CD4-positive, alpha-beta T cell (primary cell): ENCODE data around the gene PI4KA. TPM values are rescaled to one million over a fixed set of nuclear protein-coding genes. Genes with fewer than 3 reads are reported as not detected.

ENCODE experiments used
- ATAC-seq: fragments of 200-7000 bp; cut with Tn5 transposase; one replicate; pipeline ENCODE4 v1.10.0; 2022; ENCODE audit warnings: mild to moderate bottlenecking; ENCODE audit not compliant: poor library complexity
- CTCF ChIA-PET: fragments of 350-600 bp; sonication (Branson Sonifier 250); formaldehyde crosslinking; loops from one replicate; lab custom pipeline; 2021; ENCODE audit warnings: antibody characterized with exemption, inconsistent platforms; lab: Charles Lee
- POLR2A ChIA-PET: fragments of 350-600 bp; sonication (Branson Sonifier 250); formaldehyde crosslinking; loops from one replicate; lab custom pipeline; 2021; ENCODE audit warnings: antibody characterized with exemption, inconsistent platforms; lab: Charles Lee
- DNase-seq, 14 experiments: peaks; one replicate each; pipeline ENCODE4 v3.0.0-alpha.2; 2013 to 2020; ENCODE audit warnings: mixed read lengths in 2 of 14
- H3K27ac ChIP-seq, 2 donors: one replicate each; pipeline versions ENCODE4 v1.5.1 to v1.7.0; 2013; ENCODE audit warnings: low read length in 2 of 2, low read depth in 1 of 2, mild to moderate bottlenecking in 1 of 2
- H3K27me3 ChIP-seq, 2 experiments: 1 replicate in 1 of 2; 2 replicates in 1 of 2; pipeline versions ENCODE4 v1.6.1 to v1.7.0; 2013; ENCODE audit warnings: low read length in 2 of 2, control low read depth in 1 of 2, mild to moderate bottlenecking in 1 of 2, moderate library complexity in 1 of 2; ENCODE audit not compliant: insufficient read depth in 2 of 2, control insufficient read depth in 1 of 2
- H3K36me3 ChIP-seq: one replicate; pipeline ENCODE4 v1.6.1; 2013; ENCODE audit warnings: low read length, control low read depth; ENCODE audit not compliant: insufficient read depth
- H3K4me1 ChIP-seq: one replicate; pipeline ENCODE4 v1.6.1; 2013; ENCODE audit warnings: low read length, control low read depth; ENCODE audit not compliant: insufficient read depth
- H3K4me3 ChIP-seq: one replicate; pipeline ENCODE4 v1.5.1; 2013; ENCODE audit warnings: mild to moderate bottlenecking, low read length, moderate library complexity
- H3K9me3 ChIP-seq, 2 experiments: 1 replicate in 1 of 2; 2 replicates in 1 of 2; pipeline versions ENCODE4 v1.6.1 to v1.7.0; 2013; ENCODE audit warnings: low read length in 2 of 2, mild to moderate bottlenecking in 2 of 2, control low read depth in 1 of 2, moderate library complexity in 1 of 2; ENCODE audit not compliant: control insufficient read depth in 1 of 2, insufficient read depth in 1 of 2
- H3K27ac Mint-ChIP-seq: one replicate; pipeline ENCODE4 v1.8.0; 2020; ENCODE audit warnings: mixed read lengths
- H3K27me3 Mint-ChIP-seq: one replicate; pipeline ENCODE4 v1.8.0; 2021; ENCODE audit warnings: mixed read lengths
- H3K36me3 Mint-ChIP-seq: one replicate; pipeline ENCODE4 v1.8.0; 2021; ENCODE audit warnings: low read depth, mixed read lengths
- H3K4me1 Mint-ChIP-seq: one replicate; pipeline ENCODE4 v1.8.0; 2021; ENCODE audit warnings: low read depth, mixed read lengths
- H3K4me3 Mint-ChIP-seq: one replicate; pipeline ENCODE4 v1.8.0; 2020; ENCODE audit warnings: mild to moderate bottlenecking, mixed read lengths
- H3K9me3 Mint-ChIP-seq: one replicate; pipeline ENCODE4 v1.8.0; 2020; ENCODE audit warnings: mixed read lengths
- intact Hi-C, 2 experiments: fragments of 100-400 bp; cut with DNase I in 1 of 2; cut with micrococcal nuclease in 1 of 2; formaldehyde crosslinking; loops; one replicate each; pipeline versions ENCODE4 v1.15.1 to v1.9.0; 2023 to 2025; cut with DNase I, micrococcal nuclease
- total RNA-seq, 174 experiments: library from RNA in 2 of 174; stranded (reverse) in 2 of 174; gene quantifications; one replicate each; pipeline ENCODE4 v1.2.3 and lab custom pipeline; 2021 to 2026
- TF ChIP-seq, protein P1 (sequence below): fragments of 200-600 bp; IDR thresholded peaks from one replicate; pipeline ENCODE4 v1.8.0; 2022; ENCODE audit warnings: antibody characterized with exemption, mild to moderate bottlenecking

PI4KA gene
- total RNA-seq, 2 experiments from 2014 or later = 137 to 146 TPM

GRCh38 chr22:20729194-20729593, 129.4 kb downstream of the PI4KA start:
- H3K4me1 Mint-ChIP-seq = no peaks in the 10 kb centered on the region
- Histone ChIP-seq H3K27me3 (no peaks in the 10 kb centered on the region), H3K4me1 (no peaks in the 10 kb centered on the region), H3K27ac (no peak overlapping the region), H3K4me3 (no peak overlapping the region), H3K9me3 (no peaks in the 10 kb centered on the region), H3K36me3 (peaks cover 56% of the 10 kb centered on the region)
- no peaks in the 10 kb centered on the region for H3K9me3 Mint-ChIP-seq
- H3K27ac Mint-ChIP-seq = no peak overlapping the region
- CTCF ChIA-PET = no interaction called here
- peaks cover 56% of the 10 kb centered on the region for H3K36me3 Mint-ChIP-seq
- ATAC-seq (no peak), DNase-seq (no peak)
- H3K4me3 Mint-ChIP-seq = no peak overlapping the region
- H3K27me3 Mint-ChIP-seq = no peaks in the 10 kb centered on the region
- intact Hi-C loops = no loop called here
- TF ChIP-seq, protein P1, sequence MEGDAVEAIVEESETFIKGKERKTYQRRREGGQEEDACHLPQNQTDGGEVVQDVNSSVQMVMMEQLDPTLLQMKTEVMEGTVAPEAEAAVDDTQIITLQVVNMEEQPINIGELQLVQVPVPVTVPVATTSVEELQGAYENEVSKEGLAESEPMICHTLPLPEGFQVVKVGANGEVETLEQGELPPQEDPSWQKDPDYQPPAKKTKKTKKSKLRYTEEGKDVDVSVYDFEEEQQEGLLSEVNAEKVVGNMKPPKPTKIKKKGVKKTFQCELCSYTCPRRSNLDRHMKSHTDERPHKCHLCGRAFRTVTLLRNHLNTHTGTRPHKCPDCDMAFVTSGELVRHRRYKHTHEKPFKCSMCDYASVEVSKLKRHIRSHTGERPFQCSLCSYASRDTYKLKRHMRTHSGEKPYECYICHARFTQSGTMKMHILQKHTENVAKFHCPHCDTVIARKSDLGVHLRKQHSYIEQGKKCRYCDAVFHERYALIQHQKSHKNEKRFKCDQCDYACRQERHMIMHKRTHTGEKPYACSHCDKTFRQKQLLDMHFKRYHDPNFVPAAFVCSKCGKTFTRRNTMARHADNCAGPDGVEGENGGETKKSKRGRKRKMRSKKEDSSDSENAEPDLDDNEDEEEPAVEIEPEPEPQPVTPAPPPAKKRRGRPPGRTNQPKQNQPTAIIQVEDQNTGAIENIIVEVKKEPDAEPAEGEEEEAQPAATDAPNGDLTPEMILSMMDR = no peak
- POLR2A ChIA-PET = no interaction called here

DNA sequence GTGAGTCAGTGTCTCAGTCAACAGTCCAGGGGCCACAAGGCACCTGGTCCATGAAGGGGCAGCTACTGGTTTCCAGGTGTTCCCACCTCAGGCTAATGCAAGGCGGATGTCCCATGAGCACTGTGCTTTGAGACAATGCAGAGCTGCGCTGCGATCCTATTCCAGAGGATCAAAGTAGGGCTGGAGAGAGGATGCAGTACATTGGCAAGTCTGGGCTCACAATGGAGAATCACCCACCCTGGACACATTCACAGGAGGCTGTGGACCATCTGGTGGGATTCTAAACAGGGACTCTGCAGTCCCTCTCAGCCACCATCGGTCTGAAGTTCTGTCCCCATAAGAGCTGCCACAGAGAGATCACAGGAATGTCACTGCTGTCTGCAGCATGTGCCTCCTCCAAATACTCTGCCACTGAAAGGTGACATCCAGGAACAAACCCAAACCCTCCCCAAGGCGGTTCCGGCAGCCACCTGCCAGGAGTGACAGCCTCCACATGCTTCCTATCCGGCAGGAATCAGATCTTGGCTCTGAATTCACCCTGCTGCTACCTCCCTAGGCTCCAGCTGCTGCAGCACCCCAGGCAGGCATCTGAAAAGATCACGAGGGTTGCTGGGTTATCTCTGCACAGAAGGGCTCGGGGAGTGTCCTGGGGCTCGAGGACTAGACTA, 130.0 kb downstream of the PI4KA start:
- H3K4me1 ChIP-seq = no peaks in the 10 kb centered on the region
- H3K27me3 ChIP-seq = no peaks in the 10 kb centered on the region
- Mint-ChIP-seq H3K27me3 (no peaks in the 10 kb centered on the region), H3K4me1 (no peaks in the 10 kb centered on the region), H3K36me3 (peaks cover 56% of the 10 kb centered on the region), H3K27ac (no peak overlapping the region), H3K9me3 (no peaks in the 10 kb centered on the region), H3K4me3 (no peak overlapping the region)
- H3K9me3 ChIP-seq = no peaks in the 10 kb centered on the region
- CTCF ChIA-PET = no interaction called here
- no peak overlapping the region for H3K27ac ChIP-seq
- intact Hi-C loops = no loop called here
- ATAC-seq (no peak), DNase-seq (no peak)
- POLR2A ChIA-PET = no interaction called here
- peaks cover 56% of the 10 kb centered on the region for H3K36me3 ChIP-seq
- TF ChIP-seq, protein P1 = no peak
- no peak overlapping the region for H3K4me3 ChIP-seq

DNA sequence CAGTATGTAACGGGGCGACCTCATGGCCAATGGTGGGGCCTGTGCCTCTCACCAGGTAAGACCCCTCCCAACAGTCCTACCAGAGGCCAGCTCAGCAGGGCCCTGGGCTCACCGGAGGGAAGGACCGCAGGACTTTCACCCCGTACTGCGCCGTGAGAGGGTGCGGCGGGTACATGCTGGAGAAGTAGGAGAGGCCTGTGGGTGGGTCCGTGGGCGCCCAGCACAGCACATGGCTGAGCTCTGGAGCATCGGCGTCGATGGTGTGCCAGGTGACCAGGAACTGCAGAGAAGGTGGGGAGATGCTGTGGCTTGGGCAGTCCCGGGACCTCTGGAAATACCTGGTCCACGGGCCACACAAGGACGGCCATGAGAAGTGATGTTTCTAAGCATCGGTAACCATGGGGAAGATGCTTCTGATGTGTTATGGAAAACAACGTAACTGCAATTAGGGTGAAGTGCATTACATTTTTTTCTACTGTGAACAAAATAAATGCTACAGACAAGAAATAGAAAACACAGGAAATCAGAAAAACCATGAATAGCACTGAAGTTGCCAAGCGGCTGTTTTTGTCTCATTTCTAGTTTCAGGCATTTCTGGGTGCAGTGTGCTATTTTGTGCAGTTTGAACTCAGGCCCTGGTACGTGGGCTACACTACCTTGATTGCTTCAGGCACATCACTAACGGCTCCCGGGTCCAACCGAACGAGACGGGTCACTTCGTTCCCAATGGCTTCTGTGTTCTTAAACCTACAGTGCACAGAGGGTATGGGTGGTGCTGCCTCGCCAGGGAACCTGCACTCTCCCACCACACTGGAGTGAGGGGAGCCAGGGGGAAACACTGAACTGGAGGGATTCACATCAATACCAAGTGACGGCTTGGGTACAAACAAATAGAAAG, 131.2 kb downstream of the PI4KA start:
- Histone ChIP-seq H3K27ac (no peak overlapping the region), H3K27me3 (no peaks in the 10 kb centered on the region), H3K9me3 (no peaks in the 10 kb centered on the region), H3K4me3 (no peak overlapping the region), H3K4me1 (no peaks in the 10 kb centered on the region), H3K36me3 (peaks cover 54% of the 10 kb centered on the region)
- Mint-ChIP-seq H3K9me3 (no peaks in the 10 kb centered on the region), H3K27ac (no peak overlapping the region), H3K27me3 (no peaks in the 10 kb centered on the region), H3K36me3 (peaks cover 56% of the 10 kb centered on the region), H3K4me3 (no peak overlapping the region), H3K4me1 (no peaks in the 10 kb centered on the region)
- DNase-seq (no peak), ATAC-seq (no peak)
- POLR2A ChIA-PET = no interaction called here
- intact Hi-C loops = no loop called here
- TF ChIP-seq, protein P1 = no peak
- CTCF ChIA-PET = no interaction called here
